SK-N-MC (cell line): Measurements from ENCODE around the gene STX11.

ENCODE experiments used
- EZH2 ChIP-seq: fragments of 200-600 bp; sonication (generic); IDR thresholded peaks from one replicate; pipeline ENCODE4 v1.6.1; 2017; ENCODE audit warnings: antibody characterized with exemption
- FOXP2 ChIP-seq: optimal IDR thresholded peaks from 2 replicates; pipeline ENCODE3; 2011; ENCODE audit warnings: mild to moderate bottlenecking, moderate library complexity; ENCODE audit not compliant: insufficient read depth; ENCODE audit errors: extremely low read length, control extremely low read depth
- POLR2AphosphoS5 ChIP-seq: IDR thresholded peaks from 2 replicates; pipeline ENCODE4 v1.6.1; 2012; ENCODE audit warnings: mild to moderate bottlenecking, low read depth, low read length, borderline replicate concordance

DNA sequence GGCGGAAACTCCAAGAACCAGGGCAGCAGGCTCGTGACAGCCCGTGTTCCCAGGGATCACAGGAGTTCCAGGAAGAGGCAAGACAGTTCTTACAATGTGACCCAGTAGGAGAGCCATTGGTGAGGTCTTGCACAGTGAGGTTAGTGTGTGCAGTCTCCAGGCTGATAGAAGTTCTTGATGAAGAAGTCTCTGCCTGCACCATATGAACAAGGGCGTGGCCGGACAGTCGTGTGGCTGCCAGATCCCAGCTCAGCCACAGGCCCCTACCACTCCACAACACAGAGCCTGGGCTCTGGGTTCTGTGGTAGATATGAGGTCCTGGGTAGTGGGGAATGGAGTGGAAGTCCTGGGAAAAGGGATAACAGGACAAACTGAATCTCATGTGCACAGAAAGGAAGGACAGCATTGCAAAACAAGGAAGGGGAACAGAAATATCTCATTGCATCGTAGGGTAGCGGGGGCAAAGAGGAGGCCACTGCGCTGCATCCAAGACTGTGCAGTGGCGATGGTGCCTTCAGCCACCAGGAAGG is 65.2 kb downstream of the STX11 start:
- no peak for TF ChIP-seq POLR2AphosphoS5
- no peak for TF ChIP-seq EZH2
- TF ChIP-seq FOXP2, result no peak
